GM12878 (cell line): ENCODE data around the gene BIN1. TPM values are rescaled to one million over a fixed set of nuclear protein-coding genes. Genes with fewer than 3 reads are reported as not detected.

Source experiments
- ATAC-seq: fragments of 200-7000 bp; cut with Tn5 transposase; 3 replicates; pipeline ENCODE4 v1.9.1; 2020; ENCODE audit warnings: mild to moderate bottlenecking, moderate library complexity
- BruUV-seq: library from RNA; stranded (reverse); fragments of 400-500 nt; replicated peaks from 2 replicates; lab custom pipeline; 2021; lab: Mats Ljungman, UMichigan
- CTCF ChIA-PET: fragments of 300-600 bp; sonication (Branson Sonifier 250); formaldehyde crosslinking; extraction: SDS; loops from one replicate; lab custom pipeline; 2021; ENCODE audit warnings: inconsistent platforms; lab: Yijun Ruan, JAX
- POLR2A ChIA-PET: fragments of 350-600 bp; formaldehyde crosslinking; extraction: SDS; loops from one replicate; lab custom pipeline; 2021; ENCODE audit warnings: inconsistent platforms; lab: Charles Lee
- RAD21 ChIA-PET: fragments of 300-600 bp; sonication (Branson Sonifier 250); formaldehyde crosslinking; loops from one replicate; lab custom pipeline; 2023; ENCODE audit warnings: antibody characterized with exemption; ENCODE audit not compliant: unreplicated experiment; lab: Charles Lee
- SMC1A ChIA-PET: fragments of 300-600 bp; sonication (Branson Sonifier 250); formaldehyde crosslinking; loops from one replicate; lab custom pipeline; 2023; ENCODE audit not compliant: unreplicated experiment, uncharacterized antibody; lab: Charles Lee
- DNase-seq: peaks from one replicate; pipeline ENCODE4 v3.0.0-alpha.2; 2011; ENCODE audit warnings: low read depth, low spot score
- FAIRE-seq: peaks from 3 replicates; lab custom pipeline; 2011; peaks lifted over from hg19 to GRCh38; lab: Jason Lieb, UNC
- H2AFZ ChIP-seq: 2 replicates; pipeline ENCODE4 v1.6.0; 2011; ENCODE audit warnings: low read depth, low read length, control low read depth; ENCODE audit not compliant: control insufficient read depth
- H3K27ac ChIP-seq: 2 replicates; pipeline ENCODE4 v1.5.1; 2011; ENCODE audit warnings: control low read depth; ENCODE audit not compliant: control insufficient read depth, insufficient read depth
- H3K27me3 ChIP-seq, 2 experiments: replicated peaks in 1 of 2; 2 replicates each; pipeline versions ENCODE4 v1.6.0 to v1.6.1; 2011; ENCODE audit warnings: low read length in 1 of 2; ENCODE audit not compliant: control insufficient read depth in 2 of 2, insufficient read depth in 2 of 2
- H3K36me3 ChIP-seq, 2 experiments: 2 replicates each; pipeline ENCODE4 v1.5.1; 2011; ENCODE audit warnings: low read length in 1 of 2; ENCODE audit not compliant: control insufficient read depth in 2 of 2, insufficient read depth in 2 of 2
- H3K4me1 ChIP-seq: 2 replicates; pipeline ENCODE4 v1.6.1; 2011; ENCODE audit warnings: mild to moderate bottlenecking, low read length, moderate library complexity, mixed read lengths; ENCODE audit not compliant: control insufficient read depth, insufficient read depth
- H3K4me2 ChIP-seq: 2 replicates; pipeline ENCODE4 v1.6.0; 2011; ENCODE audit warnings: control low read depth; ENCODE audit not compliant: control insufficient read depth, insufficient read depth
- H3K4me3 ChIP-seq: fragments of 200-600 bp; sonication (generic); 2 replicates; pipeline ENCODE4 v1.5.1; 2016
- H3K79me2 ChIP-seq: 2 replicates; pipeline ENCODE4 v1.6.0; 2011; ENCODE audit warnings: low read length; ENCODE audit not compliant: control insufficient read depth, insufficient read depth
- H3K9ac ChIP-seq: 2 replicates; pipeline ENCODE4 v1.8.0; 2011; ENCODE audit warnings: low read length, control low read depth, mixed read lengths; ENCODE audit not compliant: control insufficient read depth, insufficient read depth
- H3K9me3 ChIP-seq: replicated peaks from 3 replicates; pipeline ENCODE4 v1.5.1; 2011; ENCODE audit warnings: mild to moderate bottlenecking, low read length; ENCODE audit not compliant: control insufficient read depth, insufficient read depth
- H4K20me1 ChIP-seq: 2 replicates; pipeline ENCODE4 v1.6.0; 2011; ENCODE audit not compliant: control insufficient read depth, insufficient read depth
- BCL11A ChIP-seq: IDR thresholded peaks from 2 replicates; pipeline ENCODE4 v1.6.1; 2011; ENCODE audit warnings: low read depth, low read length
- BCL3 ChIP-seq: IDR thresholded peaks from 2 replicates; pipeline ENCODE4 v1.6.1; 2011; ENCODE audit warnings: borderline replicate concordance, low read depth, mild to moderate bottlenecking, moderate library complexity, low read length; ENCODE audit not compliant: insufficient read depth, poor library complexity, severe bottlenecking
- HCFC1 ChIP-seq: fragments of 150-350 bp; IDR thresholded peaks from 2 replicates; pipeline ENCODE4 v1.6.1; 2014; ENCODE audit warnings: low read length
- IKZF1 ChIP-seq: fragments of 450-650 bp; conservative IDR thresholded peaks from 2 replicates; pipeline ENCODE4 v1.6.1; 2017; ENCODE audit warnings: antibody characterized with exemption, mild to moderate bottlenecking
- IRF4 ChIP-seq: IDR thresholded peaks from 2 replicates; pipeline ENCODE4 v1.6.1; 2011; ENCODE audit warnings: low read depth, low read length
- JUND ChIP-seq: IDR thresholded peaks from 2 replicates; pipeline ENCODE4 v1.6.1; 2012; ENCODE audit warnings: low read depth, mild to moderate bottlenecking, low read length, improper control_type of control experiment, moderate library complexity
- NFIC ChIP-seq: IDR thresholded peaks from 2 replicates; pipeline ENCODE4 v1.6.1; 2012; ENCODE audit warnings: low read depth, mild to moderate bottlenecking, inconsistent platforms, low read length, moderate library complexity
- PKNOX1 ChIP-seq: fragments of 450-650 bp; IDR thresholded peaks from 2 replicates; pipeline ENCODE4 v1.6.1; 2016; ENCODE audit warnings: mild to moderate bottlenecking
- RELB ChIP-seq: fragments of 450-650 bp; IDR thresholded peaks from 2 replicates; pipeline ENCODE4 v1.6.1; 2017; ENCODE audit warnings: low read depth, mild to moderate bottlenecking, moderate library complexity
- RUNX3 ChIP-seq: IDR thresholded peaks from 2 replicates; pipeline ENCODE4 v1.6.1; 2012; ENCODE audit warnings: low read length, inconsistent platforms
- SREBF1 ChIP-seq: IDR thresholded peaks from 2 replicates; pipeline ENCODE4 v1.6.1; 2012; ENCODE audit warnings: mild to moderate bottlenecking, low read length
- ZBTB33 ChIP-seq: fragments of 450-650 bp; IDR thresholded peaks from 2 replicates; pipeline ENCODE4 v1.6.1; 2017; ENCODE audit warnings: mild to moderate bottlenecking
- ZNF217 ChIP-seq: fragments of 450-650 bp; IDR thresholded peaks from 2 replicates; pipeline ENCODE4 v1.6.1; 2017; ENCODE audit warnings: antibody characterized with exemption, mild to moderate bottlenecking
- WGBS: methylation state at CpG from one replicate; pipeline ENCODE4 v1.1.6; 2016; ENCODE audit warnings: low lambda C conversion rate; ENCODE audit not compliant: insufficient replicate concordance, insufficient coverage; ENCODE audit errors: missing lambda C conversion rate; 5-methylcytosine and 5-hydroxymethylcytosine counted together
- in situ Hi-C: fragments of 300-500 bp; cut with MboI; formaldehyde crosslinking; loops from 9 replicates; pipeline ENCODE4 v1.14.3; 2018; ENCODE audit warnings: mixed read lengths
- intact Hi-C: fragments of 100-400 bp; cut with micrococcal nuclease; formaldehyde crosslinking; loops from one replicate; pipeline ENCODE4 v1.14.2; 2022; ENCODE audit not compliant: unreplicated experiment
- polyA plus RNA-seq, 11 experiments: library from polyadenylated mRNA; depleted of rRNA in 4 of 11; unstranded in 6 of 11; stranded (reverse) in 5 of 11; fragments of >200 nt; fragmentation: Nextera tagmentation in 4 of 11; fragmentation: Illumina TruSeq in 1 of 11; extraction: Ambion mirVana in 4 of 11; extraction: Trizol in 1 of 11; gene quantifications; 1 replicate in 1 of 11; 2 replicates in 10 of 11; pipeline versions ENCODE4 v1.2.1 to v1.2.3, GENCODE V29; 2011 to 2016; ENCODE audit warnings: inconsistent platforms in 2 of 11, missing spikeins in 2 of 11, low read depth in 1 of 11
- total RNA-seq, 4 experiments: library from RNA; depleted of rRNA in 3 of 4; stranded (reverse); fragments of >200 nt in 3 of 4; fragmentation: Illumina TruSeq in 1 of 4; extraction: Trizol in 1 of 4; gene quantifications; 2 replicates each; pipeline versions ENCODE4 v1.2.1 to v1.2.3, GENCODE V29; 2013 to 2021
- TF ChIP-seq, protein P1 (sequence below), 3 experiments: IDR thresholded peaks in 2 of 3; conservative IDR thresholded peaks in 1 of 3; 2 replicates each; pipeline ENCODE4 v1.5.1; 2011; ENCODE audit warnings: low read depth in 3 of 3, low read length in 3 of 3, mild to moderate bottlenecking in 3 of 3, control low read depth in 2 of 3, moderate library complexity in 2 of 3, inconsistent platforms in 1 of 3, mixed read lengths in 1 of 3; ENCODE audit not compliant: control insufficient read depth in 2 of 3, insufficient read depth in 1 of 3; ENCODE audit errors: extremely low read depth in 1 of 3

BIN1 gene
- total and polyA plus RNA-seq, 10 of the 15 experiments (the other 5 are each of a cell fraction or from before 2014, with no cell fraction given): 0.32 to 21.3 (median 11.2) TPM

DNA sequence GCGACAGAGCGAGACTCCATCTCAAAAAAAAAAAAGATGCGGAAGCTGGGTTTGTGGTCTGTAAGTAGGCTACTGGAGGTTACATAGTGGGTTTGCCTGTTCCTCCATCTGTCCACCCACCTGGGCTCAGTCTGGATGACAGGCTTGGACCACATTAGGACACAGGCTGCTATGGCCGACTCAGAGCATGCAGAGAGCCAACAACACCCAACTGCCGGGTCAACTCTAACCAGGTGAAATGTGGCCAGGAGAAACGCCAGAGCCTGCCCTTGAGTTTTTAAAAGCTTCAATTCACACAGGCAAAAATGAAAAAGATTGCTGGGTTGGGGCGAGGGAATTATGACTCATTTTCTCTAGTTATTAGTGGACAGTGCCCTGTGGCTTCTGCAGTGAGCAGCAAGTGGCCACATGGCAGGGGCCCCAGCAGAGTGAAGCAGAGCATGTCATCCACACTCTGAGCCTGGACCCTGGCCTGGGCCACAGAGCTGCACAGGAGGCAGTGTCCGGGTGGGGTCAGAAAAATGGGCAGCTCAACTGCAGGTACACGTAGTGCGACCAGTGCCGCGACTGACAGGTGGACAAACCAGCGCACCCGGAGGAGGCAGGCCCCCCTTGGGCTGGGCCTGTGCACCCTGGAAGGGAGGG is 67.4 kb downstream of the BIN1 start:
- H3K4me3 ChIP-seq: no peak overlapping the region
- peaks cover 2% of the 10 kb centered on the region; the same call in 2 of the 3 replicates for H3K9me3 ChIP-seq
- WGBS: 38% methylated on average over 14 of the region's 14 CpGs
- ChIA-PET SMC1A (interaction anchor here (1.0 to 1.1 kb wide), 2 partner anchors 13 to 35 kb away, joined by 3 read pairs; no protein-coding TSS in a partner anchor), POLR2A (no interaction called here), CTCF (interaction anchor here (0.8 to 1.2 kb wide), 5 partner anchors 12 to 175 kb away, joined by 3 to 5 read pairs (median 3); no protein-coding TSS in a partner anchor), RAD21 (interaction anchor here (1.0 kb wide), 1 partner anchor 65 kb away, joined by 4 read pairs; no protein-coding TSS in a partner anchor)
- DNase-seq: peak; percentile 44
- peak overlapping the region; percentile 23; the same call in 1 of the 2 replicates for H2AFZ ChIP-seq
- ATAC-seq: peak; percentile 88
- H3K36me3 ChIP-seq: no peaks in the 10 kb centered on the region
- H3K27me3 ChIP-seq: no peaks in the 10 kb centered on the region
- H3K27ac ChIP-seq: no peak overlapping the region
- in situ Hi-C loops (no loop called here), intact Hi-C loops (loop anchor here (5.0 kb wide), 1 partner anchor 67 kb away; no protein-coding TSS in a partner anchor)
- H3K4me2 ChIP-seq: peak overlapping the region; percentile 64; the same call in 1 of the 2 replicates
- peak; percentile 52 for FAIRE-seq
- no peaks in the 10 kb centered on the region for H4K20me1 ChIP-seq
- peaks cover 10% of the 10 kb centered on the region for H3K4me1 ChIP-seq
- H3K79me2 ChIP-seq: no peaks in the 10 kb centered on the region
- no TSS peak for BruUV-seq
- no peak overlapping the region for H3K9ac ChIP-seq
- TF ChIP-seq BCL11A (peak; percentile 63; the same call in 1 of the 2 replicates), SREBF1 (no peak), RELB (no peak), HCFC1 (no peak), ZBTB33 (no peak), JUND (peak; percentile 26; the same call in 1 of the 2 replicates), NFIC (peak; percentile 42; the same call in 1 of the 2 replicates), PKNOX1 (no peak), IRF4 (peak; percentile 71; the same call in 1 of the 2 replicates), RUNX3 (peak; percentile 78), BCL3 (no peak), IKZF1 (0 out of 2 replicates have a peak, but pooled peaks have one; percentile 21), ZNF217 (no peak)
- TF ChIP-seq, protein P1, sequence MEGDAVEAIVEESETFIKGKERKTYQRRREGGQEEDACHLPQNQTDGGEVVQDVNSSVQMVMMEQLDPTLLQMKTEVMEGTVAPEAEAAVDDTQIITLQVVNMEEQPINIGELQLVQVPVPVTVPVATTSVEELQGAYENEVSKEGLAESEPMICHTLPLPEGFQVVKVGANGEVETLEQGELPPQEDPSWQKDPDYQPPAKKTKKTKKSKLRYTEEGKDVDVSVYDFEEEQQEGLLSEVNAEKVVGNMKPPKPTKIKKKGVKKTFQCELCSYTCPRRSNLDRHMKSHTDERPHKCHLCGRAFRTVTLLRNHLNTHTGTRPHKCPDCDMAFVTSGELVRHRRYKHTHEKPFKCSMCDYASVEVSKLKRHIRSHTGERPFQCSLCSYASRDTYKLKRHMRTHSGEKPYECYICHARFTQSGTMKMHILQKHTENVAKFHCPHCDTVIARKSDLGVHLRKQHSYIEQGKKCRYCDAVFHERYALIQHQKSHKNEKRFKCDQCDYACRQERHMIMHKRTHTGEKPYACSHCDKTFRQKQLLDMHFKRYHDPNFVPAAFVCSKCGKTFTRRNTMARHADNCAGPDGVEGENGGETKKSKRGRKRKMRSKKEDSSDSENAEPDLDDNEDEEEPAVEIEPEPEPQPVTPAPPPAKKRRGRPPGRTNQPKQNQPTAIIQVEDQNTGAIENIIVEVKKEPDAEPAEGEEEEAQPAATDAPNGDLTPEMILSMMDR (IDR thresholded peaks at IDR 0.05 in 2 of 3, conservative IDR thresholded peaks at IDR 0.05 in 1 of 3; ENCODE audit: control insufficient read depth in 2 of 3, extremely low read depth in 1 of 3, insufficient read depth in 1 of 3, low read depth in 3 of 3, low read length in 3 of 3): no peak
